Mucosa of descending colon (tissue), 3 donors: ENCODE data around the gene CBX4. TPM values are rescaled to one million over a fixed set of nuclear protein-coding genes. Genes with fewer than 3 reads are reported as not detected.
A peak's percentile ranks its signal among the peaks of the same experiment; 100 is the strongest.

Experiments used
- ATAC-seq: fragments of 200-7000 bp; cut with Tn5 transposase; one replicate; pipeline ENCODE4 v1.9.1; 2020; ENCODE audit warnings: mild to moderate bottlenecking, moderate library complexity
- DNase-seq, 3 donors: peaks; one replicate each; pipeline ENCODE4 v3.0.0-alpha.2; 2020
- H3K36me3 ChIP-seq: fragments of 200-600 bp; one replicate; pipeline ENCODE4 v1.8.0; 2021; ENCODE audit warnings: low read depth, mild to moderate bottlenecking
- H3K4me1 ChIP-seq: fragments of 200-600 bp; one replicate; pipeline ENCODE4 v1.8.0; 2021; ENCODE audit warnings: low read depth, mild to moderate bottlenecking
- H3K4me3 ChIP-seq: fragments of 200-600 bp; one replicate; pipeline ENCODE4 v1.8.0; 2021; ENCODE audit warnings: mild to moderate bottlenecking
- H3K9me3 ChIP-seq: fragments of 200-600 bp; one replicate; pipeline ENCODE4 v1.8.0; 2021; ENCODE audit warnings: mild to moderate bottlenecking
- CTCF ChIP-seq: fragments of 200-600 bp; IDR thresholded peaks from one replicate; pipeline ENCODE4 v1.8.0; 2022; ENCODE audit warnings: antibody characterized with exemption, mild to moderate bottlenecking
- intact Hi-C, 2 donors: fragments of 100-400 bp; cut with DNase I in 1 of 2; cut with micrococcal nuclease in 1 of 2; formaldehyde crosslinking; loops; one replicate each; pipeline versions ENCODE4 v1.11.0 to v1.11.1; 2022; cut with DNase I, micrococcal nuclease
- total RNA-seq, 3 donors: library from RNA; stranded (reverse); fragmentation: NEBNext Ultra II Directional in 2 of 3; extraction: Animal tissue kit (Norgen Biotek cat#: 25700) in 2 of 3; gene quantifications; one replicate each; pipeline versions ENCODE4 v1.2.1 to v1.2.4, GENCODE V29; 2021 to 2023
- donor health status: DM: no; HTN: no; CAD: no; lungs with moderate emphysema.
- donor health status: DM: no; HTN: no; CAD: no.
- donor health status: DM: no; HTN: yes; CAD: no.

The CBX4 gene
- total RNA-seq, 3 donors from 2014 or later = 10.2 to 14.2 (median 13.2) TPM

- ATAC-seq (no peak), DNase-seq (peak in 1 of 3 donors; percentile 52)
- Histone ChIP-seq H3K4me3 (no peak overlapping the region), H3K9me3 (no peaks in the 10 kb centered on the region), H3K36me3 (no peaks in the 10 kb centered on the region), H3K4me1 (peaks cover 52% of the 10 kb centered on the region)
- intact Hi-C loops = no loop called here
- TF ChIP-seq CTCF = no peak
These were observed 25.7 kb downstream of the CBX4 start for GRCh38 chr17:79813297-79814126.

- peak in 1 of 3 donors; percentile 46 for DNase-seq
- TF ChIP-seq CTCF = no peak
- no peak overlapping the region for H3K4me3 ChIP-seq
These were observed 26.6 kb downstream of the CBX4 start for GRCh38 chr17:79812353-79813258.

GRCh38 chr17:79811868-79812352, 27.3 kb downstream of the CBX4 start:
- intact Hi-C loops = no loop called here
- TF ChIP-seq CTCF = no peak
- ATAC-seq = no peak
- H3K36me3 ChIP-seq = no peaks in the 10 kb centered on the region
- DNase-seq = peak in 1 of 3 donors; percentile 55
- H3K9me3 ChIP-seq = no peaks in the 10 kb centered on the region
- no peak overlapping the region for H3K4me3 ChIP-seq
- H3K4me1 ChIP-seq = peaks cover 52% of the 10 kb centered on the region

More at GRCh38 chr17:79812353-79813258, 26.6 kb downstream of the CBX4 start:
- no peak for ATAC-seq
- intact Hi-C loops = no loop called here
- Histone ChIP-seq H3K36me3 (no peaks in the 10 kb centered on the region), H3K9me3 (no peaks in the 10 kb centered on the region), H3K4me1 (peaks cover 52% of the 10 kb centered on the region)

GRCh38 chr17:79811011-79811867, 28.0 kb downstream of the CBX4 start:
- TF ChIP-seq CTCF = peak; percentile 34
- DNase-seq = peak in 2 of 3 donors; percentile 65 to 66
- peak; percentile 50 for ATAC-seq
- Histone ChIP-seq H3K4me3 (no peak overlapping the region), H3K36me3 (no peaks in the 10 kb centered on the region), H3K9me3 (no peaks in the 10 kb centered on the region), H3K4me1 (peaks cover 52% of the 10 kb centered on the region)
- intact Hi-C loops = no loop called here
